GM10266 (cell line): ENCODE results near the gene STEAP2.

Source experiments
- DNase-seq: peaks from one replicate; pipeline ENCODE4 v3.0.0; 2012; ENCODE audit errors: extremely low spot score
- CTCF ChIP-seq: IDR thresholded peaks from 2 replicates; pipeline ENCODE4 v1.5.1; 2012; ENCODE audit warnings: mild to moderate bottlenecking, low read depth; ENCODE audit not compliant: control insufficient read depth, insufficient read depth; ENCODE audit errors: missing control alignments

STEAP2 gene

GRCh38 chr7:90256778-90257177 is 45.2 kb downstream of the STEAP2 start:
- TF ChIP-seq CTCF: no peak
- no peak for DNase-seq

- no peak for TF ChIP-seq CTCF
- DNase-seq: no peak
Observed at GRCh38 chr7:90261441-90261840, 49.9 kb downstream of the STEAP2 start.

- TF ChIP-seq CTCF: no peak
- DNase-seq: peak; percentile 36
Observed at GRCh38 chr7:90262438-90262837, 50.9 kb downstream of the STEAP2 start.

- DNase-seq: no peak
- TF ChIP-seq CTCF: no peak
Observed at GRCh38 chr7:90266808-90267207, 55.3 kb downstream of the STEAP2 start.

GRCh38 chr7:90267263-90267858 is 55.8 kb downstream of the STEAP2 start:
- TF ChIP-seq CTCF: no peak
- no peak for DNase-seq

- DNase-seq: no peak
- no peak for TF ChIP-seq CTCF
Observed at GRCh38 chr7:90269163-90269562, 57.6 kb downstream of the STEAP2 start.

GRCh38 chr7:90270431-90271178 is 59.1 kb downstream of the STEAP2 start:
- DNase-seq: no peak
- no peak for TF ChIP-seq CTCF
